OCI-LY7 (cell line): Measurements from ENCODE around the gene GALNT17. TPM values are rescaled to one million over a fixed set of nuclear protein-coding genes. Genes with fewer than 3 reads are reported as not detected.

ENCODE experiments used
- Bru-seq: library from RNA; stranded (reverse); fragments of 400-500 nt; gene quantifications from one replicate; lab custom pipeline; 2021; lab: Mats Ljungman, UMichigan
- BruChase-seq, 2 experiments: library from RNA; stranded (reverse); fragments of 400-500 nt; gene quantifications; one replicate each; lab custom pipeline; 2021; lab: Mats Ljungman, UMichigan
- BruUV-seq: library from RNA; stranded (reverse); fragments of 400-500 nt; replicated peaks from 2 replicates; lab custom pipeline; 2021; lab: Mats Ljungman, UMichigan
- CTCF ChIA-PET: fragments of 300-600 bp; sonication (Branson Sonifier 250); formaldehyde crosslinking; loops from one replicate; lab custom pipeline; 2022; ENCODE audit warnings: antibody characterized with exemption; ENCODE audit not compliant: unreplicated experiment; lab: Charles Lee
- POLR2A ChIA-PET: fragments of 300-600 bp; sonication (Branson Sonifier 250); formaldehyde crosslinking; loops from one replicate; lab custom pipeline; 2022; ENCODE audit warnings: antibody characterized with exemption; lab: Charles Lee
- DNase-seq: peaks from one replicate; pipeline ENCODE4 v3.0.0-alpha.2; 2015; ENCODE audit warnings: low spot score
- H2AFZ ChIP-seq: fragments of 200-600 bp; sonication (generic), shearing (Covaris generic); 2 replicates; pipeline ENCODE4 v1.6.1; 2014; ENCODE audit warnings: mild to moderate bottlenecking, antibody characterized with exemption, low read length, moderate library complexity
- H3K27ac ChIP-seq: fragments of 200-600 bp; sonication (generic); 2 replicates; pipeline ENCODE4 v1.5.1; 2014; ENCODE audit warnings: mixed run types, low read depth, mild to moderate bottlenecking, moderate library complexity, low read length, inconsistent platforms; ENCODE audit not compliant: poor library complexity, severe bottlenecking
- H3K36me3 ChIP-seq: fragments of 200-600 bp; sonication (generic); 2 replicates; pipeline ENCODE4 v1.6.1; 2014; ENCODE audit warnings: mild to moderate bottlenecking, antibody characterized with exemption, low read length, moderate library complexity, mixed read lengths; ENCODE audit not compliant: insufficient read depth
- H3K4me1 ChIP-seq: fragments of 200-600 bp; sonication (generic); 2 replicates; pipeline ENCODE4 v1.5.1; 2014; ENCODE audit warnings: mild to moderate bottlenecking, low read length; ENCODE audit not compliant: insufficient read depth, poor library complexity, severe bottlenecking
- H3K4me2 ChIP-seq: fragments of 200-600 bp; sonication (generic); 2 replicates; pipeline ENCODE4 v1.6.1; 2014; ENCODE audit warnings: mild to moderate bottlenecking, low read length
- H3K4me3 ChIP-seq: fragments of 200-600 bp; sonication (generic); 2 replicates; pipeline ENCODE4 v1.5.1; 2014; ENCODE audit warnings: mild to moderate bottlenecking, low read depth, low read length; ENCODE audit not compliant: poor library complexity, severe bottlenecking
- H3K79me2 ChIP-seq: fragments of 200-600 bp; sonication (generic); 2 replicates; pipeline ENCODE4 v1.6.1; 2016; ENCODE audit warnings: low read depth, mild to moderate bottlenecking, low read length, moderate library complexity, mixed read lengths; ENCODE audit not compliant: insufficient read depth
- H3K9me2 ChIP-seq: fragments of 200-600 bp; sonication (generic); 2 replicates; pipeline ENCODE4 v1.6.1; 2016; ENCODE audit warnings: mild to moderate bottlenecking, low read length, mixed read lengths; ENCODE audit not compliant: insufficient read depth
- H3K9me3 ChIP-seq: fragments of 200-600 bp; sonication (generic); 2 replicates; pipeline ENCODE4 v1.6.1; 2014; ENCODE audit warnings: mild to moderate bottlenecking, mixed run types, low read length, mixed read lengths
- H4K20me1 ChIP-seq: fragments of 200-600 bp; sonication (generic); 2 replicates; pipeline ENCODE4 v1.6.1; 2014; ENCODE audit warnings: mild to moderate bottlenecking, antibody characterized with exemption, low read length, moderate library complexity, mixed read lengths; ENCODE audit not compliant: insufficient read depth
- CTCF ChIP-seq: fragments of 200-600 bp; sonication (generic); conservative IDR thresholded peaks from 2 replicates; pipeline ENCODE4 v1.5.1; 2014; ENCODE audit warnings: mild to moderate bottlenecking, antibody characterized with exemption, low read length, moderate library complexity, mixed read lengths
- EZH2phosphoT487 ChIP-seq: fragments of 200-600 bp; sonication (generic); IDR thresholded peaks from 2 replicates; pipeline ENCODE4 v1.6.1; 2018; ENCODE audit warnings: low read depth, borderline replicate concordance, mild to moderate bottlenecking, mixed run types, antibody characterized with exemption, low read length, moderate library complexity, mixed read lengths
- intact Hi-C: fragments of 100-400 bp; cut with micrococcal nuclease; formaldehyde crosslinking; loops from one replicate; pipeline ENCODE4 v1.10.0; 2022; ENCODE audit not compliant: unreplicated experiment
- long read RNA-seq: library from polyadenylated mRNA; stranded (forward); transcript quantifications from one replicate; pipeline ENCODE4 v2.0.0, GENCODE V29; 2022
- total RNA-seq, 2 experiments: library from RNA; depleted of rRNA in 1 of 2; stranded (reverse); fragments of >200 nt in 1 of 2; shearing (Covaris generic) in 1 of 2; gene quantifications; 2 replicates each; pipeline ENCODE4 v1.2.3, GENCODE V29; 2014 to 2022

The GALNT17 gene
- total RNA-seq (2014; rRNA removed; shearing (Covaris generic)) (not detected in 2 replicates), total RNA-seq (2022) (not detected in 2 replicates), Bru-seq, nascent RNA (not detected), BruChase-seq, experiment 1, labeled RNA remaining after a 6-hour chase (percentile 0 among the genes with signal in this experiment), BruChase-seq, experiment 2, labeled RNA remaining after a 2-hour chase (percentile 0 among the genes with signal in this experiment)
- long read RNA-seq = 0 reads

DNA sequence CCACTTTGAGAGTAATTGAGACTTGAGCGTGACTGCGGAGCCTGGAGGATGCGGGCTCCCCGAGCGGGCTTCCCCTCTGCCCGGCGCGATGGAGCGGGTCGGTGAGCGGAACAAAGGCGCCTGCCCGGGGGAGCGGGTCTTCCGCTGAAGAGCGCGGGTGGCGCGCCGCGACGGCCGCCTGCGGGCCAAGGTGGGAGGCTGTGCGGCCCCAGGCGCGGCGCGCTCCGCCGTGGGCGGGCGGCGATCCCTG, at the start of gene GALNT17:
TSS of gene GALNT17 (plus strand) at position 18 of the 250 bp plus-strand sequence.
- intact Hi-C loops = no loop called here
- Histone ChIP-seq H3K4me1 (no peaks in the 10 kb centered on the region), H3K9me2 (no peaks in the 10 kb centered on the region), H3K79me2 (no peaks in the 10 kb centered on the region), H4K20me1 (no peaks in the 10 kb centered on the region), H3K4me2 (no peak within 1 kb of the TSS), H3K9me3 (no peaks in the 10 kb centered on the region), H3K4me3 (no peak within 1 kb of the TSS), H3K36me3 (no peaks in the 10 kb centered on the region), H2AFZ (no peak within 1 kb of the TSS), H3K27ac (no peak within 1 kb of the TSS)
- no TSS peak for BruUV-seq
- no peak for DNase-seq
- TF ChIP-seq CTCF (no peak), EZH2phosphoT487 (no peak)
- ChIA-PET POLR2A (no interaction called here), CTCF (no interaction called here)

GRCh38 chr7:71095266-71095860, 36.6 kb upstream of the GALNT17 start:
- TF ChIP-seq EZH2phosphoT487 (no peak), CTCF (no peak)
- Histone ChIP-seq H3K4me3 (no peak overlapping the region), H3K79me2 (no peaks in the 10 kb centered on the region), H3K36me3 (no peaks in the 10 kb centered on the region), H4K20me1 (no peaks in the 10 kb centered on the region), H3K9me3 (no peaks in the 10 kb centered on the region), H3K27ac (no peak overlapping the region), H2AFZ (no peak overlapping the region), H3K4me2 (no peak overlapping the region), H3K4me1 (no peaks in the 10 kb centered on the region), H3K9me2 (no peaks in the 10 kb centered on the region)
- DNase-seq = no peak
- POLR2A ChIA-PET = no interaction called here
- BruUV-seq = no TSS peak
- intact Hi-C loops = no loop called here
- CTCF ChIA-PET = no interaction called here

DNA sequence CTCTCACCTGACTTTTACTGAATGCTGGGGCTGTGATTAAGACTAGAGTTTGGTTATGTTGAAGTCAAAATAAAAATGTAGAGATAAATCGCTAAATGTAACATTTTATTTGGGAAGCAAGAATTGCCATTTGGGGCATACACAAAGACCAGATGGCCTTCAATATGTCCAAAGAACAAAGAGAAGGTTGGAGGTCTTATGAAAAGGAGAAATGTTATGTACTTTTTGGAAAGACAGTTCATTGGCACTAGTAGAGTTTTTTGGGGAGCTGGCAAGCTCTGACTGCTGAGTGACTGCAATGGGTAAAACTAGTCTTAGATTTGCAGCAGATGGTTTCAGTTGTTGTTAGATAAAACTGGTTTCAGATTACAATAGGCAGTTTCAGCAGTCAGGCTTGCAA, 35.6 kb upstream of the GALNT17 start:
- no peaks in the 10 kb centered on the region for H3K79me2 ChIP-seq
- DNase-seq = no peak
- H3K9me3 ChIP-seq = no peaks in the 10 kb centered on the region
- no peak overlapping the region for H3K27ac ChIP-seq
- no peaks in the 10 kb centered on the region for H3K9me2 ChIP-seq
- H3K4me2 ChIP-seq = no peak overlapping the region
- no peak overlapping the region for H2AFZ ChIP-seq
- H3K4me3 ChIP-seq = no peak overlapping the region
- ChIA-PET CTCF (no interaction called here), POLR2A (no interaction called here)
- H3K36me3 ChIP-seq = no peaks in the 10 kb centered on the region
- no peaks in the 10 kb centered on the region for H4K20me1 ChIP-seq
- BruUV-seq = no TSS peak
- TF ChIP-seq CTCF (no peak), EZH2phosphoT487 (no peak)
- intact Hi-C loops = no loop called here
- H3K4me1 ChIP-seq = no peaks in the 10 kb centered on the region
